Dermis microvascular lymphatic vessel endothelial cell (primary cell): ENCODE measurements around the gene PDE6D. TPM values are rescaled to one million over a fixed set of nuclear protein-coding genes. Genes with fewer than 3 reads are reported as not detected.
A peak's percentile ranks its signal among the peaks of the same experiment; 100 is the strongest.
"Not testable (repeated sequence)": the region's sequence is repeated elsewhere in the genome, so short reads cannot be mapped to it uniquely, and the experiment has no call there.

ENCODE experiments used
- DNase-seq, 2 donors: peaks; one replicate each; pipeline versions ENCODE4 v3.0.0 to v3.0.0-alpha.2; 2010; ENCODE audit warnings: low read depth in 2 of 2
- total RNA-seq: library from RNA; depleted of rRNA; stranded (reverse); fragments of >200 nt; gene quantifications from 2 replicates; pipeline ENCODE4 v1.2.1, GENCODE V29; 2014

Gene PDE6D
- total RNA-seq, 1 donor from 2014 or later, result 14.9 TPM

- peak; percentile 11 to 31 for DNase-seq
Measured at GRCh38 chr2:231769170-231770136, 11.6 kb downstream of the PDE6D start.

DNA sequence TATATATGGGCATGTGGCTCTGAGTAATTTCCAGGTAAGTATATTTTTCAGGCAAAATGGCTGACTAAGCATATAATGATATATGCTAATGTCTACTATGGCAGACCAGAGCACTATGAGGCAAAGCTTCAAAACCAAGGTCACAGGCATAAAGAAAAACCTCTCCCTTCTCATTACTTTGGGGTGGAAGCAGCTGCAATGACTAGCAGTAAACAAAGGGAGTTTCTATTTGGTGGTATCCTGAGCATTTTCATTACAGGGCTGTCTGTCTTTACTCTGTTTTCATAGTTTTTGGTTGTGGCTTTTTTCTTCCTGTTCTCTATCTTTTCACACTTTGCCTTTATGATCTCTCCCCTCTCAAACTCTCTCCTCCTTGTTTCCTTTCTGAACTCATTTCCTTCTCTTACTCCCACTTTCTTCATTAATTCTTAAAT is 15.6 kb downstream of the PDE6D start:
- DNase-seq, result no peak

DNA sequence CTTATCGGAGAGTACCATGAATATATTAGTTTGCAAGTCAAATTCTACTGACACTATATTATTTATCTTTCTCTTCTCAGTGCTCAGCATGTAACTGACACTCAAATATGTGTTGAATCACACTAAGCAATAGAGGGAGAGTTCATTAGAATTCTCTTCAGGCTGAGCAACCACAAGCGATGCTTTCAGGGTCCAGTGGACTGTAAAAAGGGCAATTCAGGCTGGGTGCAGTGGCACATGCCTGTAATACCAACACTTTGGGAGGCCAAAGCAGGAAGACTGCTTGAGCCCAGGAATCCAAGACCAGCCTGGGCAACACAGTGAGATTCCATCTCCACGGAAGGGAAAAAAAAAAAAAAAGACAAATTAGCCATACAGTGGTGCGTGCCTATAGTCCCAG is 16.3 kb downstream of the PDE6D start:
- no peak for DNase-seq

DNA sequence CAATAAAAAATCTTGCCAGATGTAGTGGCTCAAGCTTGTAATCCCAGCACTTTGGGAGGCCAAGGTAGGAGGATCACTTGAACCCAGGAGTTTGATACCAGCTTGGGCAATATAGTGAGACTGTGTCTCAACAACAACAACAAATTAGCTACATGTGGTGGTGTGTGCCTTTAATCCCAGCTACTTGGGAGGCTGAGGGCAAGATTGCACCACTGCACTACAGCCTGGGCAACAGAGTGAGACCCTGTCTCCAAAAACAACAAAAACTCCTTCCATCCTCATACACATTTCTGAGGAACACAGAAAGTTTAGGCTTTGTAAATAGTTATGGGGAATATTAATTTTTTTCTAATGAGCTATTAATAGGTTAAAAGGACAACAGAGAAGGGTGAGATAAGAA is 17.0 kb downstream of the PDE6D start:
- no peak for DNase-seq

- no peak for DNase-seq
Measured at GRCh38 chr2:231761735-231762134, 19.3 kb downstream of the PDE6D start.

GRCh38 chr2:231752061-231752460 is 29.0 kb downstream of the PDE6D start:
- no peak for DNase-seq

GRCh38 chr2:231751042-231751815 is 29.9 kb downstream of the PDE6D start:
- DNase-seq, result no peak

DNA sequence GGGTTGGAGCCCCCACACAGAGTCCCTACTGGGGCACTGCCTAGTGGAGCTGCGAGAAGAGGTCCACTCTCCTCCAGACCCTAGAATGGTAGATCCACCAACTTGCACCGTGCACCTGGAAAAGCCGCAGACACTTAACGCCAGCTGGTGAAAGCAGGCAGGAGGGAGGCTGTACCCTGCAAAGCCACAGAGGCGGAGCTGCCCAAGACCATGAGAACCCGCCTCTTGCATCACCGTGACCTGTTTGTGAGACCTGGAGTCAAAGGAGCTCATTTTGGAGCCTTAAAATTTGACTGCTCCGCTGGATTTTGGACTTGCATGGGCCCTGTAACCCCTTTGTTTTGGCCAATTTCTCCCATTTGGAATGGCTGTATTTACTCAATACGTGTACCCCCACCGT is 32.1 kb downstream of the PDE6D start:
- DNase-seq, result not testable (repeated sequence)

DNA sequence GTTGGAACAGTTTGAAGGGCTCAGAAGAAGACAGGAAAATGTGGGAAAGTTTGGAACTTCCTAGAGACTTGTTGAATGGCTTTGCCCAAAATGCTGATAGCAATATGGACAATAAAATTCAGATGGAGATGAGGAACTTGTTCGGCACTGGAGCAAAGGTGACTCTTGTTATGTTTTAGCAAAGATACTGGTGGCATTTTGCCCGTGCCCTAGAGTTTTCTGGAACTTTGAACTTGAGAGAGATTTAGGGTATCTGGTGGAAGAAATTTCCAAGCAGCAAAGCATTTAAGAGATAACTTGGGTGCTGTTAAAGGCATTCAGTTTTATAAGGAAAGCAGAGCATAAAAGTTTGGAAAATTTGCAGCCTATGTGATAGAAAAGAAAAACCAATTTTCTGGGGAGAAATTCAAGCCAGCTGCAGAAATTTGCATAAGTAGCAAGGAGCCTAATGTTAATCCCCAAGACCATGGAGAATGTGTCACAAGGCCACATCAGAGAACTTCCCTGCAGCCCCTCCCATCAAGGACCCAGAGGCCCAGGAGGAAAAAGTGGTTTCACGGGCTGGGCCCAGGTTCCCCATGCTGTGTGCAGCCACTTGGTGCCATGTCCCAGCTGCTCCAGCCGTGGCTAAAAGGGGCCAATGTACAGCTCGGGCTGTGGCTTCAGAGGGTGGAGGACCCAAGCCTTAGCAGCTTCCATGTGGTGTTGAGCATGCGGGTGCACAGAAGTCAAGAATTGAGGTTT is 32.8 kb downstream of the PDE6D start:
- DNase-seq, result not testable (repeated sequence)

- DNase-seq, result no peak
Measured at GRCh38 chr2:231745303-231746038, 35.6 kb downstream of the PDE6D start.

DNA sequence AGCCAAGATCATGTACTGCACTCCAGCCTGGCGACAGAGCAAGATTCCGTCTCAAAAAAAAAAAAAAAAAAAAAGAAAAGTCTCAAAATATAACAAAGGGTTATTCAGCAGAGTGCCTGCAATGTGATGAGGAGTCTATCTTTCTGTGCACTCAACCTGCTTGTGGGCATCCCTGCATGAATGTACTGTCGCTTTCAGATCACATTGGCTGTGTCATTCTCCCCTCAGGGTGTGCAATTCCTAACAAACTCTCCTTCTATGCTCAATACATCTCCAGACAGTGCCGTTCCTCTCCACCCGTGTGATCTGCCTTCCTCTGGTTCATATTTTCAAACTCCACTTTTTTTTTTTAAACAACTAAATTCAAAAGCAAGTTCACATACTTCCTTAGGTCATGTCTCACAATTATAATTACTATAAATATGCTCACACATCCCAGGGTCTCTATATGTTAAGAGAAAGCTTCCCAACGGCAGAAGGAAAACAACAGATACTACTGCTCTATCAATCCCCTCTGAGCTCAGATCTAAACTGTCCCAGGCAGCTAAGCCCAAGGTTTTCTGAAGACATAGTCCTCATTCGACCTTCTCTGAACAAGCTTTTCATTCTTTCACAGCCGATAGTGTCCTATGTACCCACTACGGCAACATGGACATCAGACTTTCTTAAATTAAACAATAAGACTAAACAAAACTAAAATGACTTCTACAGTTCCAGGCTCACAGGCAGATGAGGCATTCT is 37.5 kb downstream of the PDE6D start:
- no peak for DNase-seq

GRCh38 chr2:231737761-231738160 is 43.3 kb downstream of the PDE6D start:
- DNase-seq, result no peak

- DNase-seq, result no peak
Measured at GRCh38 chr2:231732604-231733003, 48.5 kb downstream of the PDE6D start.

DNA sequence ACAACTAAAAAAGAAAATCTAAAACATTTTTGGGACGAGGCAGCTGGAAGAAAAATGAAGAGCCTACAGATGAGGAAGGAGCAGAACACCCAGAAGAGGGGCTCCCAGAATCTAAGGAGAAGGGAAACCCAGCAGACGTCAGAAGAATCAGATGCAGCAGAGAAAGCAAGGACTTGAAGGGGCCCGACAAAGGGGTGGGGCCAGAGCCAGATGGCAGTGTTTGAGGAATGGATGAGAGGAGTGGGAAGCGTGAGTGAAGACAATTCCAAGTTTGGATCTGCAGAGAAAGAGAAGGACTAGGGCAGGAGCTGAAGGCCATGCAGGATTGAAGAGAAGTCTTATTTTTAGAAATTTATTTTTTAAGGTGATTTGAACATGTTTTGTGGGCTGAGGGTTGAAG is 53.5 kb downstream of the PDE6D start:
- no peak for DNase-seq

GRCh38 chr2:231726276-231726675 is 54.8 kb downstream of the PDE6D start:
- no peak for DNase-seq

GRCh38 chr2:231725476-231725875 is 55.6 kb downstream of the PDE6D start:
- no peak for DNase-seq

- no peak for DNase-seq
Measured at GRCh38 chr2:231722721-231723307, 58.3 kb downstream of the PDE6D start.

DNA sequence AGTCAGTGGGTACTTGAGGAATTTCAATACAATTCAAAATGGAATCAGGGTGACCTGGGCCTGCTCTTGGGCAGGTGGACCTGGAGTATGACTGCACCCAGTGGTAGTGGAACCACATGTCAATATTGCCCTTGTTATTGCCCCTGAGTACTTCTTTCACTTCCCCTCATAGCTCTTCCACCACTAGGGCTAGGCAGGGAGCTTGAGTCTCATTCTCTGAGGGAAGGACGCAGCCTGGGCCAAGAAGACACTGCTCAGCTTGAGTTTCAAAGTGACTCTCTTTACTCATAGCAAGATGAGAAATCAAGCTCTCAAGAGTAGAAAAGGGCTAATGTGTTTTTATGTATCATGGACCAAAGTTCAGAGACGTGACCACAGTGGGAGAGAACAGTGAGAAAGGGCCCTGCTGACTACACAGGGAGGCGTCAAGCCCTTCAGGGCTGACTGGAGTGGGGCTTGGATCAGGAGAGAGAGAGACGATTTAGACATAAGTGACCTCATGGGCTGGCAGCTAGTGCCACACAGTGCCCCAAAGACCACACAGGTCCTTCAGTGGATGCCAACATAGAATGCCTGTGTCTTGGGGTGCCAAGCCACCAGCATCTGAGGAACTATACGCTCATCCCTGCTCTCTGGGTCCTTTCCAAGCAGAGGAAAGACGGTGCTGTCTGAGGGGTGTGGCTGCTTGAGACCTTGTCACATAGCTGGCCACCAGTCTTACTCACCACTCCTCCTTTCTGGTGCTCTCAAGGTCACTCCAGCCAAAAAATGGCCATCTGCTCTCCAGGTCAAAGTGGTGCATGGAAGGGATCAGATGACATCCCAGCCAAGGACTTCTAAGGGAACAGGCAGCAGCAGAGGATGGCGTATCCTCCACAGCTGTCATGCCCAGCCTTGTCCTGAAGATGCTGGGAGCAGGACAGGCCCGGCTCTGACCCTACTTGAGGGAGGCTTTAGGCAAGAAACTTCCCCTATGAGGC is 59.8 kb downstream of the PDE6D start:
- DNase-seq, result no peak
